Measurements from ENCODE around the gene MOG. TPM values are rescaled to one million over a fixed set of nuclear protein-coding genes. Genes with fewer than 3 reads are reported as not detected.

The MOG gene
- total and polyA plus RNA-seq, 11 donors, result 0.19 to 7.4 (median 2.7) TPM

DNA sequence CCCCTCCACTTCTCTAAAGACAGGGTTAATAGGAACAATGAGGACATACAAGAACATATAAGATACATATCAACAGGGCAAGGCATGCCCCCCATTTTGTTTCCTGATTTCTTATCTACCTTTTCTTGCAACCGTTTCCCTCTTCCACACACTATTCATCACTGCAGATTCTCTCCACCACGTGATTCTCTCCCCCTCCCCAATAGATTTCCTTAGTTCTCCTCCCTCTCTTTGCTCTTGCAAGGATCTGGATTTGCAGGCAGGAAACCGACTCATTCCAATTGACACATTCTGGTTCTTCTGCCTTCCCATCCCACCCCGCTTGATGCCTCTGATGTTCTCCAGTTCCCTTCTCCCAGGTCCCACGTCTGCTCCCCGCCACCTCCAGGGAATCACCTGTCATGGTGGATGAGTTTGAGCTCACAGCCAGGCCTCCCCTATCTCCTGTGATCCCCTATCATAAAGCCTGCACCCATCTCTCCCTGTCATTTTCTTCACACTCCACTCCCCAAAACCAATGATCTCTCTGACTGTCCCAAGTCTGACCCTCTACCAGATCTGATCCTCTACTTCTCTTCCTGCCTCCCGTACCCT is 31.5 kb upstream of the MOG start:
- Histone ChIP-seq H3K27ac (no peak overlapping the region), H3K9me3 (no peaks in the 10 kb centered on the region), H3K36me3 (peaks cover 0 to 37% (median 23%) of the 10 kb centered on the region in 9 donors), H3K27me3 (peaks cover 0 to 4% (median 0%) of the 10 kb centered on the region in 9 donors), H3K4me3 (no peak overlapping the region), H3K4me1 (peaks cover 0 to 24% (median 12%) of the 10 kb centered on the region in 12 donors)
- WGBS, 4 donors, result 69 to 71% (median 70%) methylated on average over 7 of the region's 7 CpGs
- intact Hi-C loops (cut with DNase I), result no loop called here
- no peak for DNase-seq
- TF ChIP-seq, protein P1, sequence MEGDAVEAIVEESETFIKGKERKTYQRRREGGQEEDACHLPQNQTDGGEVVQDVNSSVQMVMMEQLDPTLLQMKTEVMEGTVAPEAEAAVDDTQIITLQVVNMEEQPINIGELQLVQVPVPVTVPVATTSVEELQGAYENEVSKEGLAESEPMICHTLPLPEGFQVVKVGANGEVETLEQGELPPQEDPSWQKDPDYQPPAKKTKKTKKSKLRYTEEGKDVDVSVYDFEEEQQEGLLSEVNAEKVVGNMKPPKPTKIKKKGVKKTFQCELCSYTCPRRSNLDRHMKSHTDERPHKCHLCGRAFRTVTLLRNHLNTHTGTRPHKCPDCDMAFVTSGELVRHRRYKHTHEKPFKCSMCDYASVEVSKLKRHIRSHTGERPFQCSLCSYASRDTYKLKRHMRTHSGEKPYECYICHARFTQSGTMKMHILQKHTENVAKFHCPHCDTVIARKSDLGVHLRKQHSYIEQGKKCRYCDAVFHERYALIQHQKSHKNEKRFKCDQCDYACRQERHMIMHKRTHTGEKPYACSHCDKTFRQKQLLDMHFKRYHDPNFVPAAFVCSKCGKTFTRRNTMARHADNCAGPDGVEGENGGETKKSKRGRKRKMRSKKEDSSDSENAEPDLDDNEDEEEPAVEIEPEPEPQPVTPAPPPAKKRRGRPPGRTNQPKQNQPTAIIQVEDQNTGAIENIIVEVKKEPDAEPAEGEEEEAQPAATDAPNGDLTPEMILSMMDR (IDR thresholded peaks at IDR 0.05), result no peak
- TF ChIP-seq POLR2A (IDR thresholded peaks at IDR 0.05), result no peak
- no peak for ATAC-seq

DNA sequence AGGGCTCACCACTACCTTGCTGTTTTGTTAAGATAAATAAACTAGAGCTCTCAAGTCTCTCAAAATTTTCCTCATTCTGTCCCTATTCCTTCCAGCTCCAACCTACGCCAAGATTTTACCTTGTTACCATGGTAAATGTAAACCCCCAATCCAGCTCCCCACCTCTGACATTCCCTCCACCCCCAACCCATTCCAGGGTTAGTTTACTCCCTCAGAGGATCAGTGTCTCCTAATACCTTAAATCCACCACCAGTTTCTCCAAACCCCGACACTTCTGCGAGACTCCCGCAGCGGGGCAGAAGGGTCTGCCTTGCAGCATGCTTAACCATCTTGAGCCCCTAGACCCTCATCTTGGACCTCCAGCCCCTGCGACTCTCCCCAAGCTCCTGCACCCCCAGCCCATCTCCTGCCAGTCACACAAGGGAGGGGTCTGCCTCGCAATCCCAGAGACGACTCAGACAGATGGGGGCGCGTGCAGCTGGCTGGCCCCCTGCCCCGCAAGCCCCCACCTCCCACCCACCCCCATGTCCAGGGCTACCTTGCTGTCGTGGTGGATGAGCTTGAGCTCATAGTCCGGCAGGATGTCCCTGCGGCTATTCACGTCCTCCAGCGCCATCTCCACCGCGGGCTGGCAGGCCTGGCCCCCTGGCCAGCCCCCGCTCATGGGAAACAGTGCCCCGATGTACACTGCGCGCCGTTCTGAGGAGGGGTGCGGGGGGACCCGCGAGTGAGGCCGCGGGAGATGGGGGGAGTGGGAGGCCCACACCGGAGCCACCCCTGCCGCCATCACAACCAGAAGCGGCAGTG is 29.7 kb upstream of the MOG start:
- DNase-seq, result peak in 2 of 5 donors; percentile 25 to 29
- peak overlapping the region; percentile 34 to 71 (median 59) for H3K4me3 ChIP-seq
- H3K27ac ChIP-seq, result peak overlapping the region in 10 of 12 donors; percentile 37 to 85 (median 67)
- peaks cover 0 to 6% (median 0%) of the 10 kb centered on the region in 9 donors for H3K27me3 ChIP-seq
- H3K9me3 ChIP-seq, result no peaks in the 10 kb centered on the region
- H3K4me1 ChIP-seq, result peaks cover 0 to 39% (median 26%) of the 10 kb centered on the region in 12 donors
- intact Hi-C loops (cut with DNase I), result no loop called here
- TF ChIP-seq POLR2A (IDR thresholded peaks at IDR 0.05), result no peak
- TF ChIP-seq, protein P1 (IDR thresholded peaks at IDR 0.05), result no peak
- peaks cover 0 to 19% (median 6%) of the 10 kb centered on the region in 9 donors for H3K36me3 ChIP-seq
- ATAC-seq, result peak in 2 of 4 donors; percentile 1 to 9
- WGBS, 4 donors, result 20 to 29% (median 27%) methylated on average over 22 to 31 of the region's 31 CpGs

DNA sequence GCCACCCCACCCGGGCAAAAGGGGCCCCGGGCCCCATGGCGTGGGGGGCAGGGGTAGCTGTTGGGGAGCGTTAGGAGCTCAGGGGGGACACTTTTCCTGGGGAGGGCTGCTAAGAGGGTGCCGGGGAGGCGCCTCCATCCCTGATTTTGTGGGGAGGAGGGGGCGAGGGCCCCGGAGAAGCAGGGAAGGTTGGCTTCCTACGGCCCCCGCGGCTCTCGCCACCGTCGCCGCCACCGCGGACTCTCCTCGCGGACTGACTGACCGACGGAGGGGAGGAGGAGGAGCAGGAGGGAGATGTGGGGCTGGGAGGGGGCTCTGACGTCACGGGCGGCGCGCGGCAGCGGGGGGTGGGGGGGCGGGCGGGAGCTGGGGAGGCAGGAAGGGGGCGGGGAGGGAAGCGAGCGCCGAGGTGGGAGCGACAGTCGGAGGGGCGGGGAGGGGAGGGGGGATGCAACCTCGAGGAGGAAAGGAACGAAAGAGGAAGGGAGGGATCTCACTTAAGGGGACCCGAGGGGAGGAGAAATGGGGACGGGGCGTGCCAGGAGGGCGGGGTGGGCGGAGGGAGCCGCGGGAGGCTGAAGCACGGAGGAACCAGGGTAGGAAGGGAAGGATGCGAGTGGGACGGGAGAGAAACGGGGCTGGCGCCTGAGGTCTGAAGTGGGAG is 29.0 kb upstream of the MOG start:
- H3K4me3 ChIP-seq, result peak overlapping the region; percentile 34 to 71 (median 59)
- peaks cover 0 to 42% (median 27%) of the 10 kb centered on the region in 12 donors for H3K4me1 ChIP-seq
- H3K27ac ChIP-seq, result peak overlapping the region; percentile 22 to 85 (median 68)
- intact Hi-C loops (cut with DNase I), result no loop called here
- no peaks in the 10 kb centered on the region for H3K9me3 ChIP-seq
- H3K27me3 ChIP-seq, result peaks cover 0 to 6% (median 0%) of the 10 kb centered on the region in 9 donors
- 0 to 1% (median 1%) methylated on average over 37 to 51 of the region's 51 CpGs for WGBS, 4 donors
- TF ChIP-seq, protein P1 (IDR thresholded peaks at IDR 0.05), result no peak
- peak in 1 of 2 donors; percentile 67 for TF ChIP-seq POLR2A (IDR thresholded peaks at IDR 0.05)
- ATAC-seq, result peak; percentile 29 to 67 (median 52)
- H3K36me3 ChIP-seq, result peaks cover 0 to 12% (median 6%) of the 10 kb centered on the region in 9 donors
- peak; percentile 79 to 87 (median 84) for DNase-seq
